Measurements from ENCODE around the gene ZNF581. TPM values are rescaled to one million over a fixed set of nuclear protein-coding genes. Genes with fewer than 3 reads are reported as not detected.

ZNF581 gene
- total RNA-seq, 1 donor = 25.7 TPM

DNA sequence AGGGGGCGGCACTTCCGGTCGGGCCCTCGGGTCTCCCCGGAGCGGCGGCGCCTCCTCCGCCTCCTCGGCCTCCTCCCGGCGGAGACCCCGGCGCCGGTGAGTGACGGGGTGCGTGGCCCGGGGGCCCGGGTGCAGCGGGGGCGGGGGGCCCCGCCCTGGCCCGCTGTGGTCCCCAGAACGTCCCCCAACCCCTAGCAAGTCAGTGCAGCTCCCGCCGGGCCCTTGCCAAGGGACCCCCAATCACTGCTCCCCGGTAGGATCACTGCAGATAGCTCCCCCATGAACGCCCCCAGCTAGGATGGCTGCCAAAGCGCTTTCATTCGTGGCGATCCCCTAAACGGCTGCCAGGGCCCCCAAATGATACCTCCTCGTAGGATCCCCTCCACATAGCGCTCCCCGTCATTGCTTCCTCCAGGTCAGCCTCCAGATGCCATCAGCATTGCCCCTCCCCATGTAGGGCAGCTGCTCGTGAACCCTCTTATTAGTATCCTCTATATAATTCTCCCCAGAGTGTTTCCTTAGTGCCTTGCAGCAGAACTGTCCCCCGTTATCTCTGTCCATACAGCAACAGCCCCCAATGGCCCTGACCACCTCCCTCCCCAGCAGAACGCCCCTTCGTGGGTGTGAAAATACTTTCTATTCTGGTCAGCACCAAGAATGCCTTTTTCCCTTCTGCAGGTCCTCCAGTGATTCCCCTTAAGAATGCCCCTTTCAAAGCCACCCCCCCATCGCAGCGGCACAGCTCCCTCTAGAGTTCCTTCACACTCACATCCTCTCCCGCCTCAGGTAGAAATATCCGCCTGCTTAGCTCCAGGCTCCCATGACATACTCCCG, 37.6 kb upstream of the ZNF581 start, which contains the start of gene ZNF865:
Gene ZNF865, plus strand, starts transcription at position 11 of the 834 bp plus-strand sequence. CDS start 7,972 bp downstream, outside the sequence.
- TF ChIP-seq, protein P1, sequence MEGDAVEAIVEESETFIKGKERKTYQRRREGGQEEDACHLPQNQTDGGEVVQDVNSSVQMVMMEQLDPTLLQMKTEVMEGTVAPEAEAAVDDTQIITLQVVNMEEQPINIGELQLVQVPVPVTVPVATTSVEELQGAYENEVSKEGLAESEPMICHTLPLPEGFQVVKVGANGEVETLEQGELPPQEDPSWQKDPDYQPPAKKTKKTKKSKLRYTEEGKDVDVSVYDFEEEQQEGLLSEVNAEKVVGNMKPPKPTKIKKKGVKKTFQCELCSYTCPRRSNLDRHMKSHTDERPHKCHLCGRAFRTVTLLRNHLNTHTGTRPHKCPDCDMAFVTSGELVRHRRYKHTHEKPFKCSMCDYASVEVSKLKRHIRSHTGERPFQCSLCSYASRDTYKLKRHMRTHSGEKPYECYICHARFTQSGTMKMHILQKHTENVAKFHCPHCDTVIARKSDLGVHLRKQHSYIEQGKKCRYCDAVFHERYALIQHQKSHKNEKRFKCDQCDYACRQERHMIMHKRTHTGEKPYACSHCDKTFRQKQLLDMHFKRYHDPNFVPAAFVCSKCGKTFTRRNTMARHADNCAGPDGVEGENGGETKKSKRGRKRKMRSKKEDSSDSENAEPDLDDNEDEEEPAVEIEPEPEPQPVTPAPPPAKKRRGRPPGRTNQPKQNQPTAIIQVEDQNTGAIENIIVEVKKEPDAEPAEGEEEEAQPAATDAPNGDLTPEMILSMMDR (IDR thresholded peaks at IDR 0.05; ENCODE audit: extremely low read depth, low read depth, low read length) = peak; percentile 92
- Histone ChIP-seq H3K36me3 (ENCODE audit: insufficient read depth, low read length) (peaks cover 11% of the 10 kb centered on the region), H4K20me1 (ENCODE audit: insufficient read depth, low read length) (peaks cover 23% of the 10 kb centered on the region), H3K27me3 (ENCODE audit: insufficient read depth, low read length) (no peaks in the 10 kb centered on the region), H3K27ac (ENCODE audit: low read depth, low read length) (peak within 1 kb of the TSS; percentile 89), H3K4me1 (ENCODE audit: insufficient read depth, low read length) (peaks cover 16% of the 10 kb centered on the region), H3K4me2 (ENCODE audit: insufficient read depth, low read length) (peak within 1 kb of the TSS; percentile 100), H3K9me3 (ENCODE audit: low read depth, low read length) (peaks cover 6% of the 10 kb centered on the region), H3K4me3 (ENCODE audit: insufficient read depth, low read length) (peak within 1 kb of the TSS; percentile 97), H2AFZ (ENCODE audit: low read length) (peak within 1 kb of the TSS; percentile 85), H3K79me2 (ENCODE audit: insufficient read depth, low read length) (peaks cover 52% of the 10 kb centered on the region)
- DNase-seq (ENCODE audit: insufficient read length, low spot score, missing footprints) = peak; percentile 98

DNA sequence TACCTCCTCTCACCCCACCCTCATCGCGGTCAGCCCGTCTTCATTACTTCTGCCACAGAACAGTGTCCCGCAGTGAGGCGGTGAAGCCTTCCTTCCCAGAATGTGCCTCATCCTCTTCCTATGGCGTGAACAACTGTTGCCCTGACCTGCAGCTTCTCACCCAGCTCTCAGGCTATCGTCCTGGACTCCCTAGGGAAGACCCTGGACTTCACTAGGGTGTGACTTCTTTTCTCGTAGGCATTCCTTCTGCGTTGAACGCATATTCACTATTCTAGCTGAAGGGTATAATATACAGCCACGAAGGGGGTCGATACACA, 37.0 kb upstream of the ZNF581 start:
- Histone ChIP-seq H3K4me2 (ENCODE audit: insufficient read depth, low read length) (peak overlapping the region; percentile 100), H4K20me1 (ENCODE audit: insufficient read depth, low read length) (peaks cover 23% of the 10 kb centered on the region), H3K4me3 (ENCODE audit: insufficient read depth, low read length) (peak overlapping the region; percentile 97), H3K9me3 (ENCODE audit: low read depth, low read length) (peaks cover 6% of the 10 kb centered on the region), H3K27me3 (ENCODE audit: insufficient read depth, low read length) (no peaks in the 10 kb centered on the region), H3K36me3 (ENCODE audit: insufficient read depth, low read length) (peaks cover 11% of the 10 kb centered on the region), H2AFZ (ENCODE audit: low read length) (no peak overlapping the region), H3K27ac (ENCODE audit: low read depth, low read length) (peak overlapping the region; percentile 89), H3K4me1 (ENCODE audit: insufficient read depth, low read length) (peaks cover 12% of the 10 kb centered on the region), H3K79me2 (ENCODE audit: insufficient read depth, low read length) (peaks cover 54% of the 10 kb centered on the region)
- DNase-seq (ENCODE audit: insufficient read length, low spot score, missing footprints) = no peak
- TF ChIP-seq, protein P1 (IDR thresholded peaks at IDR 0.05; ENCODE audit: extremely low read depth, low read depth, low read length) = no peak

DNA sequence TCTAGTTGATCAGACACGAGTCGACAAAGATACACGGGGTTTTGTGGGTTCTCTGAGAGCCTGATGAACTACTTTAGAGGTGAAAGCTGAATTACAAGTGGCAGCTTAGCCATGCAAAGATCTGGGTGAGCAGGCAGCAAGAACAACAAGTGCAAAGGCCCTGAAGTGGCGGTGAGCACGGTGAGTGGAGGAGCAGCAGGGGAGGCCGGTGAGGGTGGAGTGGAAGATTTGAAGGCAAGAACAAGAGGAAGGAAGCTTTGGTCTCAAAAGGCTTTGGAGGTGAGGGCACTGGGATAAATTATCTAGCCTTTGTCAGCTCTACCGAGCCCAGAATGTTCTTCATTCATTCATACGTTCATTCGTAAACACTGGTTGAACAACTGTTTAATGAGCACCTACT, 36.6 kb upstream of the ZNF581 start:
- H3K27ac ChIP-seq (ENCODE audit: low read depth, low read length) = no peak overlapping the region
- no peaks in the 10 kb centered on the region for H3K27me3 ChIP-seq (ENCODE audit: insufficient read depth, low read length)
- TF ChIP-seq, protein P1 (IDR thresholded peaks at IDR 0.05; ENCODE audit: extremely low read depth, low read depth, low read length) = no peak
- peak overlapping the region; percentile 100 for H3K4me2 ChIP-seq (ENCODE audit: insufficient read depth, low read length)
- H4K20me1 ChIP-seq (ENCODE audit: insufficient read depth, low read length) = peaks cover 26% of the 10 kb centered on the region
- peaks cover 58% of the 10 kb centered on the region for H3K79me2 ChIP-seq (ENCODE audit: insufficient read depth, low read length)
- DNase-seq (ENCODE audit: insufficient read length, low spot score, missing footprints) = peak; percentile 11
- H3K36me3 ChIP-seq (ENCODE audit: insufficient read depth, low read length) = peaks cover 11% of the 10 kb centered on the region
- H3K9me3 ChIP-seq (ENCODE audit: low read depth, low read length) = peaks cover 6% of the 10 kb centered on the region
- H3K4me3 ChIP-seq (ENCODE audit: insufficient read depth, low read length) = peak overlapping the region; percentile 97
- peaks cover 12% of the 10 kb centered on the region for H3K4me1 ChIP-seq (ENCODE audit: insufficient read depth, low read length)
- no peak overlapping the region for H2AFZ ChIP-seq (ENCODE audit: low read length)

DNA sequence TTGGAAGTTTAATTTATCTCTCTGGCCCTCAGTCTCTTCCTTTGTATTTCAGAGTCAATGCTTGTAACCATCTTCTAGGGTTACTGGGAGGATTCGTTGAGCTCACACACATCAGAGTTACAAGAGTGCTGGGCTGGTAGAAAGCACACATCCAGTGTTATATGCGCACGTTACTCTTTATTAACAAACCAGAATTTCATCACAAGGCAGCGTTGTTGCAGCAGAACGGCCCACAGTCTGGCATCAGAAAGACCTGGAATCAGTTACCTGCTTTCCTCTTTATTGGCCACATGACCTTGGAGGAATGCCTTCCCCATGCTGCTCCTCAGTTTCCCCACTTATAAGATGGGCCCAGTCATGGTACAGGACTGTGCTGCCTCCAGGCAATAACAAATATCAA, 34.1 kb upstream of the ZNF581 start:
- Histone ChIP-seq H3K27me3 (ENCODE audit: insufficient read depth, low read length) (no peaks in the 10 kb centered on the region), H4K20me1 (ENCODE audit: insufficient read depth, low read length) (peaks cover 34% of the 10 kb centered on the region), H2AFZ (ENCODE audit: low read length) (no peak overlapping the region), H3K4me1 (ENCODE audit: insufficient read depth, low read length) (peaks cover 12% of the 10 kb centered on the region), H3K36me3 (ENCODE audit: insufficient read depth, low read length) (peaks cover 11% of the 10 kb centered on the region), H3K79me2 (ENCODE audit: insufficient read depth, low read length) (peaks cover 64% of the 10 kb centered on the region), H3K27ac (ENCODE audit: low read depth, low read length) (no peak overlapping the region), H3K9me3 (ENCODE audit: low read depth, low read length) (peaks cover 6% of the 10 kb centered on the region), H3K4me2 (ENCODE audit: insufficient read depth, low read length) (no peak overlapping the region), H3K4me3 (ENCODE audit: insufficient read depth, low read length) (no peak overlapping the region)
- TF ChIP-seq, protein P1 (IDR thresholded peaks at IDR 0.05; ENCODE audit: extremely low read depth, low read depth, low read length) = no peak
- DNase-seq (ENCODE audit: insufficient read length, low spot score, missing footprints) = peak; percentile 43

All from osteoblast (primary cell).